OCI-LY7 (cell line): ENCODE results near the gene SHISA4. TPM values are rescaled to one million over a fixed set of nuclear protein-coding genes. Genes with fewer than 3 reads are reported as not detected.

Experiments used
- BruUV-seq: library from RNA; stranded (reverse); fragments of 400-500 nt; replicated peaks from 2 replicates; lab custom pipeline; 2021; lab: Mats Ljungman, UMichigan
- CTCF ChIA-PET: fragments of 300-600 bp; sonication (Branson Sonifier 250); formaldehyde crosslinking; loops from one replicate; lab custom pipeline; 2022; ENCODE audit warnings: antibody characterized with exemption; ENCODE audit not compliant: unreplicated experiment; lab: Charles Lee
- POLR2A ChIA-PET: fragments of 300-600 bp; sonication (Branson Sonifier 250); formaldehyde crosslinking; loops from one replicate; lab custom pipeline; 2022; ENCODE audit warnings: antibody characterized with exemption; lab: Charles Lee
- DNase-seq: peaks from one replicate; pipeline ENCODE4 v3.0.0-alpha.2; 2015; ENCODE audit warnings: low spot score
- H2AFZ ChIP-seq: fragments of 200-600 bp; sonication (generic), shearing (Covaris generic); 2 replicates; pipeline ENCODE4 v1.6.1; 2014; ENCODE audit warnings: mild to moderate bottlenecking, antibody characterized with exemption, low read length, moderate library complexity
- H3K27ac ChIP-seq: fragments of 200-600 bp; sonication (generic); 2 replicates; pipeline ENCODE4 v1.5.1; 2014; ENCODE audit warnings: mixed run types, low read depth, mild to moderate bottlenecking, moderate library complexity, low read length, inconsistent platforms; ENCODE audit not compliant: poor library complexity, severe bottlenecking
- H3K36me3 ChIP-seq: fragments of 200-600 bp; sonication (generic); 2 replicates; pipeline ENCODE4 v1.6.1; 2014; ENCODE audit warnings: mild to moderate bottlenecking, antibody characterized with exemption, low read length, moderate library complexity, mixed read lengths; ENCODE audit not compliant: insufficient read depth
- H3K4me1 ChIP-seq: fragments of 200-600 bp; sonication (generic); 2 replicates; pipeline ENCODE4 v1.5.1; 2014; ENCODE audit warnings: mild to moderate bottlenecking, low read length; ENCODE audit not compliant: insufficient read depth, poor library complexity, severe bottlenecking
- H3K4me2 ChIP-seq: fragments of 200-600 bp; sonication (generic); 2 replicates; pipeline ENCODE4 v1.6.1; 2014; ENCODE audit warnings: mild to moderate bottlenecking, low read length
- H3K4me3 ChIP-seq: fragments of 200-600 bp; sonication (generic); 2 replicates; pipeline ENCODE4 v1.5.1; 2014; ENCODE audit warnings: mild to moderate bottlenecking, low read depth, low read length; ENCODE audit not compliant: poor library complexity, severe bottlenecking
- H3K79me2 ChIP-seq: fragments of 200-600 bp; sonication (generic); 2 replicates; pipeline ENCODE4 v1.6.1; 2016; ENCODE audit warnings: low read depth, mild to moderate bottlenecking, low read length, moderate library complexity, mixed read lengths; ENCODE audit not compliant: insufficient read depth
- H3K9me2 ChIP-seq: fragments of 200-600 bp; sonication (generic); 2 replicates; pipeline ENCODE4 v1.6.1; 2016; ENCODE audit warnings: mild to moderate bottlenecking, low read length, mixed read lengths; ENCODE audit not compliant: insufficient read depth
- H3K9me3 ChIP-seq: fragments of 200-600 bp; sonication (generic); 2 replicates; pipeline ENCODE4 v1.6.1; 2014; ENCODE audit warnings: mild to moderate bottlenecking, mixed run types, low read length, mixed read lengths
- H4K20me1 ChIP-seq: fragments of 200-600 bp; sonication (generic); 2 replicates; pipeline ENCODE4 v1.6.1; 2014; ENCODE audit warnings: mild to moderate bottlenecking, antibody characterized with exemption, low read length, moderate library complexity, mixed read lengths; ENCODE audit not compliant: insufficient read depth
- EZH2phosphoT487 ChIP-seq: fragments of 200-600 bp; sonication (generic); IDR thresholded peaks from 2 replicates; pipeline ENCODE4 v1.6.1; 2018; ENCODE audit warnings: low read depth, borderline replicate concordance, mild to moderate bottlenecking, mixed run types, antibody characterized with exemption, low read length, moderate library complexity, mixed read lengths
- intact Hi-C: fragments of 100-400 bp; cut with micrococcal nuclease; formaldehyde crosslinking; loops from one replicate; pipeline ENCODE4 v1.10.0; 2022; ENCODE audit not compliant: unreplicated experiment
- total RNA-seq, 2 experiments: library from RNA; depleted of rRNA in 1 of 2; stranded (reverse); fragments of >200 nt in 1 of 2; shearing (Covaris generic) in 1 of 2; gene quantifications; 2 replicates each; pipeline ENCODE4 v1.2.3, GENCODE V29; 2014 to 2022
- TF ChIP-seq, protein P1 (sequence below): fragments of 200-600 bp; sonication (generic); conservative IDR thresholded peaks from 2 replicates; pipeline ENCODE4 v1.5.1; 2014; ENCODE audit warnings: mild to moderate bottlenecking, antibody characterized with exemption, low read length, moderate library complexity, mixed read lengths

Gene SHISA4
- total RNA-seq, 2 experiments from 2014 or later = not detected

DNA sequence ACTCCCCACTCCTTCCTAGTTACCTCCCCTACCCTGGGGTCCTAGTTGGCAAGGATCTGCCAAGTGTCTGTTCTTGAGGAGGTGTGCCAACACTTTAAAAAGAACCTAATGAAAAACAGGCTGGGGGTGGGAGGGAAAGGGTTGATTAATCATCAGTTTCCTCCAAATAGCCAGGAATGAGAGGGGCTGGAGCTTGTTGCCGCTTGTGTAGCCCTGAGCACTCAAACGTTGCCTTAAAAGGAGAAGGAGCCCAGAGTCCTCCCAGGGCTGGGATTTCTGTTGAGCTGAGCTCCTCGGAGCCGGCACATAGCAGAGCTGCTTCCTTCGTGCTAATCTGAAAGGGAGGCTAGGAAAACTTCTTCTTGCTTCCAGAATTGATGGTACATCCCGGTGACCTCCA lies 15.9 kb downstream of the SHISA4 start:
- H3K79me2 ChIP-seq = no peaks in the 10 kb centered on the region
- no peaks in the 10 kb centered on the region for H3K4me1 ChIP-seq
- H3K4me3 ChIP-seq = no peak overlapping the region
- H3K27ac ChIP-seq = no peak overlapping the region
- ChIA-PET POLR2A (interaction anchor here (0.5 kb wide), 1 partner anchor 651 kb away, joined by 3 read pairs; no protein-coding TSS in a partner anchor), CTCF (interaction anchor here (0.6 kb wide), 1 partner anchor 307 kb away, joined by 3 read pairs; no protein-coding TSS in a partner anchor)
- H3K4me2 ChIP-seq = no peak overlapping the region
- DNase-seq = no peak
- BruUV-seq = no TSS peak
- H3K9me2 ChIP-seq = no peaks in the 10 kb centered on the region
- TF ChIP-seq, protein P1, sequence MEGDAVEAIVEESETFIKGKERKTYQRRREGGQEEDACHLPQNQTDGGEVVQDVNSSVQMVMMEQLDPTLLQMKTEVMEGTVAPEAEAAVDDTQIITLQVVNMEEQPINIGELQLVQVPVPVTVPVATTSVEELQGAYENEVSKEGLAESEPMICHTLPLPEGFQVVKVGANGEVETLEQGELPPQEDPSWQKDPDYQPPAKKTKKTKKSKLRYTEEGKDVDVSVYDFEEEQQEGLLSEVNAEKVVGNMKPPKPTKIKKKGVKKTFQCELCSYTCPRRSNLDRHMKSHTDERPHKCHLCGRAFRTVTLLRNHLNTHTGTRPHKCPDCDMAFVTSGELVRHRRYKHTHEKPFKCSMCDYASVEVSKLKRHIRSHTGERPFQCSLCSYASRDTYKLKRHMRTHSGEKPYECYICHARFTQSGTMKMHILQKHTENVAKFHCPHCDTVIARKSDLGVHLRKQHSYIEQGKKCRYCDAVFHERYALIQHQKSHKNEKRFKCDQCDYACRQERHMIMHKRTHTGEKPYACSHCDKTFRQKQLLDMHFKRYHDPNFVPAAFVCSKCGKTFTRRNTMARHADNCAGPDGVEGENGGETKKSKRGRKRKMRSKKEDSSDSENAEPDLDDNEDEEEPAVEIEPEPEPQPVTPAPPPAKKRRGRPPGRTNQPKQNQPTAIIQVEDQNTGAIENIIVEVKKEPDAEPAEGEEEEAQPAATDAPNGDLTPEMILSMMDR = no peak
- no peak for TF ChIP-seq EZH2phosphoT487
- intact Hi-C loops = no loop called here
- no peaks in the 10 kb centered on the region for H4K20me1 ChIP-seq
- no peak overlapping the region for H2AFZ ChIP-seq
- no peaks in the 10 kb centered on the region for H3K36me3 ChIP-seq
- no peaks in the 10 kb centered on the region for H3K9me3 ChIP-seq

DNA sequence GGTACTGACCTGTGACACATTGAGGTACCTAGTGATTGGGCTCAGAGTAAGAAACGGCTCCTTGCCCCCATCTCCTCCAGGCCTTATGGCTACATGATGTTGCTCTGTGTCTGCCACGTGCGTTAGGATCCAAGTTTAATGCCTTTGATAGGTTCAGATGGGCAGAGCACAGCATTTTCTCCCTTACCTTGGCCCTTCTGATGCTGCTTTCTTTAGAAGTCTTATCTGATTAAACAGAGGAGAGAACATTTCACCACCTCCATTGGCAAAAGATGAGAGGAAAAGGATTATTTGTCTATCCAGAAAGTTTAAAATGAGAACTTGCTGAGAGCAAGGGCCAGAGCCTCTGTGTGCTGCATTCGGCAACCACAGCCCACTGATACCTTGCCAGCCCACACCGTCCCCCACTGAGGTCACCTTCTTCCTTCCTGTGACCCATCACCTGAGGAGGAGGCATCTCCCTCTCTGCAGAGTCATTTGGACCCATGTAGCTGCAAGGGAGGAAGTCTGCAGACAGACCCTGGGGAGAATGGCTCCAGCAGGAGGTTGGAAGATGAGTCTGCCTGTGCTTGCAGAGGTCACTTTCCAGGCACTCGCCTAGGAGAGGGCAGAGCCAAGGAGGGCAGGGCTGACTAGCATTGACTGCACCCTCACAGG lies 16.7 kb downstream of the SHISA4 start:
- Histone ChIP-seq H3K4me3 (no peak overlapping the region), H3K9me2 (no peaks in the 10 kb centered on the region), H3K27ac (no peak overlapping the region), H2AFZ (no peak overlapping the region), H3K9me3 (no peaks in the 10 kb centered on the region), H3K36me3 (no peaks in the 10 kb centered on the region), H3K79me2 (no peaks in the 10 kb centered on the region), H4K20me1 (no peaks in the 10 kb centered on the region), H3K4me2 (no peak overlapping the region), H3K4me1 (no peaks in the 10 kb centered on the region)
- BruUV-seq = no TSS peak
- intact Hi-C loops = no loop called here
- POLR2A ChIA-PET = no interaction called here
- CTCF ChIA-PET = no interaction called here
- DNase-seq = no peak
- TF ChIP-seq, protein P1 = no peak
- TF ChIP-seq EZH2phosphoT487 = no peak

DNA sequence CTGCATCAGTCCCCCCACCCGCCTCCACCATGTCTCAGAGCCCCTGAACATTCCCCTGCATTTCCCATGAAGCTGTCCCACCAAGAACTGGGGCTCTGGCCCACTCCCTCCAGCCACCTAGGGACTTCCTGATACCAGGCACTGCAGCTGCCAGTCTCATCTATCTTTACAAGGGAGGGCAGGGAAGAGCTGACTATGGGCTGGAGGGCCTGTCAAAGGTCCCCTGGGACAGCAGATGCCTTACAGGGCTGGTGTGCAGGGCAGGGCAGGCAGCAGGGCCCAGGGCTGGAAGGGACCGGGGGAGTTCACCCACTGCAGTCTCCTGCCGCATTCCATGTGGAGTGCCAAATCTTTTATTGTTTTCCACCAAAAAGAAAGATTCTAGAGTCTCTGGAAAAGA lies 17.6 kb downstream of the SHISA4 start:
- DNase-seq = no peak
- Histone ChIP-seq H3K27ac (no peak overlapping the region), H3K4me2 (no peak overlapping the region), H3K9me3 (no peaks in the 10 kb centered on the region), H3K36me3 (no peaks in the 10 kb centered on the region), H4K20me1 (no peaks in the 10 kb centered on the region), H3K4me1 (no peaks in the 10 kb centered on the region), H2AFZ (no peak overlapping the region), H3K4me3 (no peak overlapping the region), H3K9me2 (no peaks in the 10 kb centered on the region), H3K79me2 (no peaks in the 10 kb centered on the region)
- intact Hi-C loops = no loop called here
- BruUV-seq = no TSS peak
- no peak for TF ChIP-seq EZH2phosphoT487
- ChIA-PET POLR2A (interaction anchor here (2.1 kb wide), 1 partner anchor 10 kb away, joined by 5 read pairs; no protein-coding TSS in a partner anchor), CTCF (no interaction called here)
